AG04449 (cell line): ENCODE measurements around the gene POLR3H.

Source experiments
- CTCF ChIA-PET: fragments of 350-600 bp; formaldehyde crosslinking; extraction: SDS; loops from one replicate; lab custom pipeline; 2021; ENCODE audit warnings: antibody characterized with exemption; lab: Yijun Ruan, JAX
- POLR2A ChIA-PET: fragments of 400-600, 350-600 bp; formaldehyde crosslinking; extraction: SDS; loops from one replicate; lab custom pipeline; 2020; ENCODE audit warnings: antibody characterized with exemption, inconsistent platforms; lab: Yijun Ruan, JAX
- DNase-seq: peaks from one replicate; pipeline ENCODE4 v3.0.0-alpha.2; 2010; ENCODE audit warnings: low read depth, low spot score
- H3K4me3 ChIP-seq: 2 replicates; pipeline ENCODE4 v1.5.1; 2011; ENCODE audit warnings: low read depth, mild to moderate bottlenecking, control low read depth, low read length
- TF ChIP-seq, protein P1 (sequence below): IDR thresholded peaks from one replicate; pipeline ENCODE4 v1.5.1; 2011; ENCODE audit warnings: mild to moderate bottlenecking, moderate library complexity, low read length, control low read depth, inconsistent platforms; ENCODE audit not compliant: insufficient read depth; ENCODE audit errors: missing control alignments

The POLR3H gene

DNA sequence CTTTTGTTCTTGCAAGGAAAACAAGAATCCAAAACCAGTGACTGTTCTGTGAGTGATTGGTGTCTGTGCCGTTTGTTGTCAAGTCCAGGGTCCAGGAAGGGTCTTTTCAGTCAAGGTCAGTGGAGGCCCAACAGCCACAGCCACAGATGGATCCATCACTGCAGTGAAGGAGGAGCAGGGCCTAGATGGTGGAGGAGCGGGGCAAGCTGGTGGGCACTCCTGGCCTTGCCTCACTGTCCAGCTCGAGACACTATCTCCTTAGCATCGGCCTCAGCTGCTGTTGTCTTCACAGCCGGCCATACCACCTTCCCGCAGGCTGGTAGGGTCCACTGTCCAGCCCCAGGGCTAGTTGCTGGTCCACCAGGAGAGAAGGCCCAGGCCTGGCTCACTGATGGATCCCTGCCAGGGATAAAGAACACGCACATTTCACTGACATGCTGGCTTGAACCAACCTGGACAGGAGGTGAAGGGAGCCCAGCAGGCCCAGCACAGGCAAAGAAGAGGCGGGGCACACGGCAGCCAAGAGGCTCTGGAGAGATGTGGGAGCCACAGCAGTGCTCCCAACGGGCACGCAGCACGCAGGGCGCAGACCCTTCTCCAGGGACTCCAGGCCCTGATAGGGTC lies 15.2 kb downstream of the POLR3H start:
- TF ChIP-seq, protein P1, sequence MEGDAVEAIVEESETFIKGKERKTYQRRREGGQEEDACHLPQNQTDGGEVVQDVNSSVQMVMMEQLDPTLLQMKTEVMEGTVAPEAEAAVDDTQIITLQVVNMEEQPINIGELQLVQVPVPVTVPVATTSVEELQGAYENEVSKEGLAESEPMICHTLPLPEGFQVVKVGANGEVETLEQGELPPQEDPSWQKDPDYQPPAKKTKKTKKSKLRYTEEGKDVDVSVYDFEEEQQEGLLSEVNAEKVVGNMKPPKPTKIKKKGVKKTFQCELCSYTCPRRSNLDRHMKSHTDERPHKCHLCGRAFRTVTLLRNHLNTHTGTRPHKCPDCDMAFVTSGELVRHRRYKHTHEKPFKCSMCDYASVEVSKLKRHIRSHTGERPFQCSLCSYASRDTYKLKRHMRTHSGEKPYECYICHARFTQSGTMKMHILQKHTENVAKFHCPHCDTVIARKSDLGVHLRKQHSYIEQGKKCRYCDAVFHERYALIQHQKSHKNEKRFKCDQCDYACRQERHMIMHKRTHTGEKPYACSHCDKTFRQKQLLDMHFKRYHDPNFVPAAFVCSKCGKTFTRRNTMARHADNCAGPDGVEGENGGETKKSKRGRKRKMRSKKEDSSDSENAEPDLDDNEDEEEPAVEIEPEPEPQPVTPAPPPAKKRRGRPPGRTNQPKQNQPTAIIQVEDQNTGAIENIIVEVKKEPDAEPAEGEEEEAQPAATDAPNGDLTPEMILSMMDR, result no peak
- POLR2A ChIA-PET, result no interaction called here
- DNase-seq, result no peak
- CTCF ChIA-PET, result interaction anchor here (1.1 to 4.8 kb wide), 3 partner anchors 13 to 147 kb away, joined by 3 to 74 read pairs (median 38); partner anchors contain the start of genes POLR3H and TEF
- H3K4me3 ChIP-seq, result no peak overlapping the region

DNA sequence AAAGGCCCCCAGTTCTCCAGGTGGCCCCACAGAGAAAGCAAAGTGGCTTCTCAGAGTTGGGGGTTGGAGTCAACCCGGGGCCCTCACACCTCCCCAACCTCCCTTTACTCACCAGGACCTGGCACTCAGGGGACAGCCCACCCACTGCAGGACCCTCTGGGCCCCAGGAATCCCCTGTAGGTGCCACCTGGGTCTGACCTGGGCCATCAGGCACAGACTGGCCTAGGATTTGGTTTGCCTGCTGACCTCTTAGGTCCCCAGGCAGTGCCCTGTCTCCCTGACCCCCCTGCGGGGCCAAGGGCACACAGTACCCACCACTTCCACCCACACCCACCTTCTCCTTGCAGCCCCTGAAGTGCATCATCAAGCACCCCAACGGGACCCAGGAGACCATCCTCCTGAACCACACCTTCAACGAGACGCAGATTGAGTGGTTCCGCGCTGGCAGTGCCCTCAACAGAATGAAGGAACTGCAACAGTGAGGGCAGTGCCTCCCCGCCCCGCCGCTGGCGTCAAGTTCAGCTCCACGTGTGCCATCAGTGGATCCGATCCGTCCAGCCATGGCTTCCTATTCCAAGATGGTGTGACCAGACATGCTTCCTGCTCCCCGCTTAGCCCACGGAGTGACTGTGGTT lies 16.0 kb downstream of the POLR3H start:
- ChIA-PET CTCF (interaction anchor here (0.5 to 5.2 kb wide), 10 partner anchors 8 to 147 kb away, joined by 3 to 74 read pairs (median 6); partner anchors contain the start of genes POLR3H and TEF), POLR2A (interaction anchor here (0.6 kb wide), 1 partner anchor 10 kb away, joined by 3 read pairs; no protein-coding TSS in a partner anchor)
- H3K4me3 ChIP-seq, result no peak overlapping the region
- TF ChIP-seq, protein P1, result no peak
- DNase-seq, result no peak

DNA sequence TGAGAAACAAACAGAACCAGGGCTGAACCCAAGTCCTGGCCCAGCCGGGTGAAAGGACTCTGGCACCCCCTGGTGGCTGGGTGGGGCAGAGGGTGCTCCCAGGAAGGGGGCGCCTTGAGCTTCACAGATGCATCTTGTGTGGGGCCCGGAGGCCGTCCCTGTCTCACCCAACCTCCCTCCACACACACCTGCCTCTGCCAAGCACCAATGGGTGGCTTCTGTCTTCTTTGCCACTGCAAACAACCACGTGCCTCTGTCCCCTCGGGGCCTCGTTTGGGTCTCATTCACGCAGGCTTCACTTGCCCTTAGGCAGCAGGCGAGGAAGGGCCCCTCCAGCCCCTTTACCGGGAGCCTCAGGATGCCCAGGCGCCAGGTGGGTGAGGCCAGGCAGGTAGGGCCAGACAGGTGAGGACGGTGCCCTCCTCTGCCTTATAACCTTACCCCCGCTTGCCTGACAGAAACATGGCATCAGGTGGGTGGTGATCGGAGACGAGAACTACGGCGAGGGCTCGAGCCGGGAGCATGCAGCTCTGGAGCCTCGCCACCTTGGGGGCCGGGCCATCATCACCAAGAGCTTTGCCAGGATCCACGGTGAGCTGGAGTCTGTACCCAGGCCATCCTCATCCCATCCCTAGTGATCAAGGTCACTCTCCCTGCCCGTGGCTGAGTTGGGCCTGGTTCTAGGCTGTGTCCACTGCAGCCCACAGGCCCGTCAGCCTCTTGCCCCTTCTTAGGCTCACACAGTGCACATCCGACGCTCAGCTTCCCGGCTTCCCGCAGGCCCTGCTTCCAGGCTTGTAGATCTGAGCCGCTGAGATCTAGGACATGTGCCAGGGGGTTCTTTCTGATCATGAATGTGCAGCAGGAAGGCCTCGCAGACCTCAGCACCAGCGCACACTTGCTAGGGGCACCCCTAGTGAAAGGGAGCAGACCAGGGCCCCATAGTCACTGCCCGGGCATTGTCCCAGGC lies 17.2 kb downstream of the POLR3H start:
- POLR2A ChIA-PET, result interaction anchor here (0.6 to 1.0 kb wide), 2 partner anchors 11 to 80 kb away, joined by 3 read pairs; partner anchors contain the start of gene TOB2
- no peak overlapping the region for H3K4me3 ChIP-seq
- TF ChIP-seq, protein P1, result peak; percentile 88
- no peak for DNase-seq
- CTCF ChIA-PET, result interaction anchor here (0.6 to 5.2 kb wide), 19 partner anchors 10 to 604 kb away, joined by 3 to 74 read pairs (median 3); partner anchors contain the start of genes PMM1 and POLR3H

DNA sequence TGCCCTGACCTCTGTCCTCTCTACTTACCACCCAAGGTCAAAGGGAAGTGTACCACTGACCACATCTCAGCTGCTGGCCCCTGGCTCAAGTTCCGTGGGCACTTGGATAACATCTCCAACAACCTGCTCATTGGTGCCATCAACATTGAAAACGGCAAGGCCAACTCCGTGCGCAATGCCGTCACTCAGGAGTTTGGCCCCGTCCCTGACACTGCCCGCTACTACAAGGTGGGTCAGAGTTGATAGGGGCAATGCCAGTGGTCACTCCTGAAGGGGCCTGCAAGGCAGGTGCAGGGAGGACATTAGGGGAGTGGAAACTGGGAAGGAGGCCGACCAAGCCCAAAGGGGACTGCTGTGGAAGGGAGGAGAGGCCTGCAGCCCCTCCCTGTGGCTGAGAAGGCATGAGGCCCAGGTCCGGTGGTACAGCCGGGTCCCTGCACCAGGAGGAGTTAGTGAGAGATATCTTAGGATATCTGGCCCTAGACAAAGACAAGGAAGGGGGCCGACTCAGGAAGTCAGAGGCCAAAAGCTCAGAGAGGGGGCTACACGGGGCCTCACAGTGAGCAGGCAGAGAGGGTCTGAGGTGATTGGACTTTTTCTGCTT lies 17.9 kb downstream of the POLR3H start:
- POLR2A ChIA-PET, result interaction anchor here (1.0 kb wide), 1 partner anchor 80 kb away, joined by 3 read pairs; the partner anchor contains the start of gene TOB2
- TF ChIP-seq, protein P1, result no peak
- CTCF ChIA-PET, result interaction anchor here (0.6 to 5.2 kb wide), 14 partner anchors 10 to 603 kb away, joined by 3 to 74 read pairs (median 4); partner anchors contain the start of genes PMM1 and POLR3H
- no peak for DNase-seq
- no peak overlapping the region for H3K4me3 ChIP-seq

DNA sequence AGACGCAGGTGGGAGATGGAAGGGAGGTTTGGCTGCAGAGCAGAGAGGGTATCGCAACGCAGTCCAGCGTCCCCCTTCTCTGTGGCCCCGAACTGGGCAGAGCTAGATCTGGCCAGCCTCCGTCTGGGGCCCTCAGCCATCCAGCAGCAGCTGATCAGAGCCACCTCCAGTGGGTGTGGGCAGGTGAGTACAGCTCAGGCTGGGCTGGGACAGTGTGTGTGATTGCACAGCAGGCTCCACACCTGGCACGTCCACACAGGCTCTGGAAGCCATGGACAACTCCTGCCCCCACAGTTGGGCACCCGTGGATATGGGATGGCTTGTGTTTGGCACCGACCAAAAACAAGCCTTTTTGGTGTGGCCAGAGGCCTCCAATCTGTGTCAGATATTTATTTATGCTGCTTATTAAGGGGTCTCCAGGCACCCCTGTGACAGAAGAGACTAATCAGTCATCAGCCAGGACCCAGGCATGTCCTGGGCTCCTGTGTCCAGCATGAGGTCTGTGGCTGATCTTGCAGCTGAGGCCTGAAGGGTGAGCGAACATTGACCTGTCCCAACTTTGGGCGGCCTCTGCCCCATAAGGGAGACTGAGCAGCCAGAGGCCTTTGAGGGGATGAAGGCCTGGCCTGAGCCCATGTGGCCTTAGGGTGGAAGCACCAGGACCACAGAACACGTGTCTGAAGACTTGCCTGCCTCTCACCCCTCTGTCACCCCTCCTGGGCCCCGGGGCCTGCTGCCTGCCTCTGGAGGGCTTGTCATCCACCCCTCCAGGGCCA lies 18.6 kb downstream of the POLR3H start:
- TF ChIP-seq, protein P1, result no peak
- CTCF ChIA-PET, result interaction anchor here (0.9 to 5.2 kb wide), 5 partner anchors 7 to 71 kb away, joined by 3 to 74 read pairs (median 27); no protein-coding TSS in a partner anchor
- H3K4me3 ChIP-seq, result no peak overlapping the region
- POLR2A ChIA-PET, result interaction anchor here (1.0 kb wide), 1 partner anchor 124 kb away, joined by 3 read pairs; no protein-coding TSS in a partner anchor
- no peak for DNase-seq
